ENCODE measurements around the gene PTPRT.

Gene PTPRT

DNA sequence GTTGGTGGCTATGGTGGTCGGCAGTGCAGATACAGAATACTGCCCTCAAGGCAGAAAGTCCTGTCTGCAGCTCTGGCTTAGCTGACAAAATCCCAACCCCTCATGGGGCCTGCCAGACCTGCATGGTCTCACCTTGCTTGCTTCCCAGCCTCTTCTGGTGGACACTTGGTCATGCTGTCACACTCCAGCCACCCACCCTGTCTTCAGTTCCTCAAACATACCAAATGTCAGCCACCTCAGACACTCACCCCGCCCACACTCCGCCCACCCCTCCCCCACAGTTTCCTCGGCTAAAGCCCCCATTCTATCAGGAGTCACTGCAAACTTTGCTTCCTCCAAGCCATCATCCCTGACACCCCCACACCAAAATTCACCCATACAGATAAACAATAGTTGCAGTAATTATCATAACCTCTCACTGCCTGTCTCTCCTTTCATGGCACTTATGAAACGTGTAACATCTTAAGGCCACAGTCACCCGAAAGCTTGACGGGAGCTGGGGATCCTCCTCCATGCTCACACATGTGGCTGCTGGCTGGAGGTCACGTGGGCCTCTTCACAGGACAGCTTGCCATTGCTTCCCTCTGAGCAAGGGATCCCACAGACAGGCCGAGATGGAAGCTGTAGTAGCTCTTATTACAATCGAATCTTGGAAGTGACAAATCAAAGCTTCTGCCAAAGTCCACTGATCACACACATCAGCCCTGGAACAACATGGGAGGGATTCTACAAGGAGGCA lies 202.2 kb downstream of the PTPRT start:
- H3K4me3 ChIP-seq (ENCODE audit: low read depth, low read length), result no peak overlapping the region
- DNase-seq (ENCODE audit: low read depth), result no peak
- TF ChIP-seq, protein P1, sequence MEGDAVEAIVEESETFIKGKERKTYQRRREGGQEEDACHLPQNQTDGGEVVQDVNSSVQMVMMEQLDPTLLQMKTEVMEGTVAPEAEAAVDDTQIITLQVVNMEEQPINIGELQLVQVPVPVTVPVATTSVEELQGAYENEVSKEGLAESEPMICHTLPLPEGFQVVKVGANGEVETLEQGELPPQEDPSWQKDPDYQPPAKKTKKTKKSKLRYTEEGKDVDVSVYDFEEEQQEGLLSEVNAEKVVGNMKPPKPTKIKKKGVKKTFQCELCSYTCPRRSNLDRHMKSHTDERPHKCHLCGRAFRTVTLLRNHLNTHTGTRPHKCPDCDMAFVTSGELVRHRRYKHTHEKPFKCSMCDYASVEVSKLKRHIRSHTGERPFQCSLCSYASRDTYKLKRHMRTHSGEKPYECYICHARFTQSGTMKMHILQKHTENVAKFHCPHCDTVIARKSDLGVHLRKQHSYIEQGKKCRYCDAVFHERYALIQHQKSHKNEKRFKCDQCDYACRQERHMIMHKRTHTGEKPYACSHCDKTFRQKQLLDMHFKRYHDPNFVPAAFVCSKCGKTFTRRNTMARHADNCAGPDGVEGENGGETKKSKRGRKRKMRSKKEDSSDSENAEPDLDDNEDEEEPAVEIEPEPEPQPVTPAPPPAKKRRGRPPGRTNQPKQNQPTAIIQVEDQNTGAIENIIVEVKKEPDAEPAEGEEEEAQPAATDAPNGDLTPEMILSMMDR (IDR thresholded peaks at IDR 0.05; ENCODE audit: insufficient read depth, low read depth, low read length, missing control alignments), result no peak

DNA sequence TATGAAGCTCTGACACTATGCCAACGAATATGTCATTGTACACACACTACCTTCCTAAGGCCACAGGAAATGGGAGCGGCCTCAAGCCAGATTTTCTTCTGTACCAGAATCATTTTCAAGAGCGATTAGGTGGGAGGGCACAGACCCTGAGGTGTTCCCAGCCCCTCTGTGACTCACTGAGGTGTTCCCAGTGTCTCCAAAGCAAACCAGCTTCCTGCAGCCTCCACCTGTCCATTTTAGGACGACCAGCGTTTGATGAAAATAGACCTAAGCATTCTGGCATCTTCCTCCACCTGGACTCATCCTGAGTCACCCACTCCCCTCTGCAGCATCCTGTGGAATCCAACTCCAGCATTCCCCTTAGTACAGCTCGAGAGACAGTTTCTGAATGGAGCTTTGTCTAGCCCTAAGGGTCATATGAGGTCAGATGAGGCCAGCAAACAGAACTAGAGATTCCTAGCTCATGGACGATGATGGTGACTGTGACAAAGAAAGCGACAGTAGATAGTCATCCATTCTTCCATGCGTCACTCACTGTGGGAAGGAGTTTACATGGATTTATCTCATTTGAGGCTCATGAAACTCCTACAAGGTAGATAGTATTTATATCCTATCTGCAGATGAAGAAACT lies 203.4 kb downstream of the PTPRT start:
- DNase-seq (ENCODE audit: low read depth), result no peak
- no peak overlapping the region for H3K4me3 ChIP-seq (ENCODE audit: low read depth, low read length)
- TF ChIP-seq, protein P1 (IDR thresholded peaks at IDR 0.05; ENCODE audit: insufficient read depth, low read depth, low read length, missing control alignments), result no peak

DNA sequence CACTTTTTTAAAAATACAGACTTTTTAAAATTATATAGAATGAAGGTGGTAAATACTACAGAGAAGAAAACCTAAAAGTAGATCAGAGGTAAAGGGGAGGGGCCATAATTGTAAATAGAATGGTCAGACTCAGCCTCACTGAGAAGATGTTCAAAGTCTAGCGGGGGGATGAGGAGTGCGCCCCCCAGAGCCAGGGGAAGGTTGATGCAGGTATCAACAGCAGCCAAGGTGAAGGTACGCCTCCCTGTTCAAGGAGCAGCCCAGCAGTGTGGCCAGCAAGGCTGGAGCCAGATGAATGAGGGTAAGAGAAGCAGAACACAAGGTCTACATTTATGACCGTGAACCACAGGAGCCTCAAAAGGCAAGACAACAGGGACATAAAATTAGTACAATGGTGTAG lies 204.1 kb downstream of the PTPRT start:
- no peak overlapping the region for H3K4me3 ChIP-seq (ENCODE audit: low read depth, low read length)
- DNase-seq (ENCODE audit: low read depth), result no peak
- TF ChIP-seq, protein P1 (IDR thresholded peaks at IDR 0.05; ENCODE audit: insufficient read depth, low read depth, low read length, missing control alignments), result no peak

DNA sequence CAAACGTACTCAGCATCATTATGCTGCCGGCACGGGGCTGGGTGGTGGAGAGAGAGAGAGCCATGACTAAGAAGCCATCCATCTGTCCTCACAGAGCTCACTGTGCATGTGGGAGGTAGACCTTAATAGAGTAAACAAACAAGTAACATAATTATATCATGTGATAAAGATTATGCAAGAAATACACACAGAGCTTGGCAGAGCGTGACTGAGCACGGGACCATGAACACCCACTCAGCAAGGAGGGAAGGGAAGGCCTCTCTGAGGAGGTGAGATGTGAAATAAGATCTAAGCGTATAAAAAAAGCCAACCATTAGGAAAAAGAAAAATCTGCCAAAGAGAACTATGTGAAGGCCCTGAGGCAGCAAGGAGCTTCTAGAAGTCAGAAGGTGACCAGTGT lies 207.5 kb downstream of the PTPRT start:
- TF ChIP-seq, protein P1 (IDR thresholded peaks at IDR 0.05; ENCODE audit: insufficient read depth, low read depth, low read length, missing control alignments), result no peak
- H3K4me3 ChIP-seq (ENCODE audit: low read depth, low read length), result no peak overlapping the region
- DNase-seq (ENCODE audit: low read depth), result no peak

DNA sequence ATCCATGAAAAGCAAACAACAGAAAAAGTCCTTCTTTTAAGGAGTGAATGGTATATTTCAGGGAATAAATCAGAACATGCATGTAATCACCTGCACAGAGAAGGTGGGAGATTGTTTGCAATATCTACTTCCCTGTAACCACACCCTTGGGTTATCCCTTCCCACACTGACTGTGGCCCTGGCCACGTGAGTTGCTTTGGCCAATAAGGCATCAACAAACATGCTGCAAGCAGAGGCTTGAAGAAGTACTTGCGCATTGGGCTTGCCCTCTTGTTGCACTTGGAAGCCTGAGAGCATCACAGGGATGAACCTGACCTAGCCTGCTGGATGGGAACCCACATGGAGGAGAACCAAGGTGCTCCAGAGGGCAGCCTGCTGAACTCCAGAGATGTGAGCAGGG lies 208.5 kb downstream of the PTPRT start:
- TF ChIP-seq, protein P1 (IDR thresholded peaks at IDR 0.05; ENCODE audit: insufficient read depth, low read depth, low read length, missing control alignments), result no peak
- no peak for DNase-seq (ENCODE audit: low read depth)
- no peak overlapping the region for H3K4me3 ChIP-seq (ENCODE audit: low read depth, low read length)

DNA sequence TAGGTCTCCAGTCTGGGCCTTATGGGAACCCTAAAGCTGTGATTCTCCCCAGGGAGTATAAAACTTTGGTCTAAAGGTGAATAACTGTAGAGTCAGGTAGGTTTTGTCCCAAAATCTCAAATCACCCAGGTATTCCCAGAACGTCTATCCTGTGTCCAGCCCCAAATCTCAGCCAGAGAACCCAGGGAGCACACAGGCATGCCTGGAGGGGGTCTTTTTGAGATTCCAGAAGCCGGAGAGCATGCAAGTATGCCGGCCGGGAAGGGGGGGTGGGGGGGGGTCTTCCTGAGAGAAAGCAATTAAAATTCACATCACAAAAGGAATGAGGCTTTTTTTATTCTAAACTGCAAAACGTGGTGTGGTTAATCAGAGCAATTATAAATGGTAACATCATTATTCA lies 210.0 kb downstream of the PTPRT start:
- no peak for DNase-seq (ENCODE audit: low read depth)
- no peak overlapping the region for H3K4me3 ChIP-seq (ENCODE audit: low read depth, low read length)
- TF ChIP-seq, protein P1 (IDR thresholded peaks at IDR 0.05; ENCODE audit: insufficient read depth, low read depth, low read length, missing control alignments), result no peak
